Astrocyte (in vitro differentiated cells and primary cell): Measurements from ENCODE around the gene ARSG. TPM values are rescaled to one million over a fixed set of nuclear protein-coding genes. Genes with fewer than 3 reads are reported as not detected.
"Not testable (repeated sequence)": the region's sequence is repeated elsewhere in the genome, so short reads cannot be mapped to it uniquely, and the experiment has no call there.

Source experiments
- DNase-seq: peaks from one replicate; pipeline ENCODE4 v3.0.0-alpha.2; 2010; ENCODE audit warnings: low read depth
- FAIRE-seq: peaks from 2 replicates; lab custom pipeline; 2011; peaks lifted over from hg19 to GRCh38; lab: Jason Lieb, UNC
- H2AFZ ChIP-seq: 2 replicates; pipeline ENCODE4 v1.6.0; 2012; ENCODE audit warnings: low read depth, low read length, inconsistent platforms
- H3K27ac ChIP-seq: 2 replicates; pipeline ENCODE4 v1.5.1; 2011; ENCODE audit warnings: low read depth, low read length, inconsistent platforms
- H3K27me3 ChIP-seq: 2 replicates; pipeline ENCODE4 v1.6.0; 2011; ENCODE audit warnings: low read length, inconsistent platforms; ENCODE audit not compliant: insufficient read depth
- H3K36me3 ChIP-seq: 2 replicates; pipeline ENCODE4 v1.5.1; 2011; ENCODE audit warnings: low read length, inconsistent platforms; ENCODE audit not compliant: insufficient read depth
- H3K4me1 ChIP-seq: 2 replicates; pipeline ENCODE4 v1.5.1; 2011; ENCODE audit warnings: low read length, inconsistent platforms; ENCODE audit not compliant: insufficient read depth
- H3K4me2 ChIP-seq: 2 replicates; pipeline ENCODE4 v1.6.0; 2012; ENCODE audit warnings: low read length, inconsistent platforms
- H3K4me3 ChIP-seq: 2 replicates; pipeline ENCODE4 v1.5.1; 2011; ENCODE audit warnings: low read depth, mild to moderate bottlenecking, low read length, inconsistent platforms; ENCODE audit not compliant: insufficient read depth
- H3K79me2 ChIP-seq: 2 replicates; pipeline ENCODE4 v1.6.0; 2012; ENCODE audit warnings: mild to moderate bottlenecking, low read length, inconsistent platforms; ENCODE audit not compliant: insufficient read depth
- H3K9ac ChIP-seq: 2 replicates; pipeline ENCODE4 v1.6.0; 2012; ENCODE audit warnings: mild to moderate bottlenecking, low read length, inconsistent platforms
- H3K9me3 ChIP-seq: 2 replicates; pipeline ENCODE4 v1.5.1; 2012; ENCODE audit warnings: low read depth, mild to moderate bottlenecking, low read length, inconsistent platforms; ENCODE audit not compliant: insufficient read depth
- H4K20me1 ChIP-seq: 2 replicates; pipeline ENCODE4 v1.6.0; 2012; ENCODE audit warnings: low read length, inconsistent platforms; ENCODE audit not compliant: insufficient read depth
- H3K27ac Mint-ChIP-seq: one replicate; pipeline ENCODE4 v1.8.0; 2021; ENCODE audit warnings: mild to moderate bottlenecking, mixed read lengths; ENCODE audit not compliant: unreplicated experiment
- H3K27me3 Mint-ChIP-seq: one replicate; pipeline ENCODE4 v1.8.0; 2021; ENCODE audit warnings: low read depth, mixed read lengths; ENCODE audit not compliant: unreplicated experiment
- H3K36me3 Mint-ChIP-seq: one replicate; pipeline ENCODE4 v1.8.0; 2021; ENCODE audit warnings: low read depth, mixed read lengths; ENCODE audit not compliant: unreplicated experiment
- H3K4me1 Mint-ChIP-seq: one replicate; pipeline ENCODE4 v1.8.0; 2021; ENCODE audit warnings: low read depth, mixed read lengths; ENCODE audit not compliant: unreplicated experiment
- H3K4me3 Mint-ChIP-seq: one replicate; pipeline ENCODE4 v1.8.0; 2021; ENCODE audit warnings: mild to moderate bottlenecking, moderate library complexity, mixed read lengths; ENCODE audit not compliant: unreplicated experiment
- H3K9me3 Mint-ChIP-seq: one replicate; pipeline ENCODE4 v1.8.0; 2021; ENCODE audit warnings: mild to moderate bottlenecking, mixed read lengths; ENCODE audit not compliant: unreplicated experiment
- CTCF ChIP-seq: IDR thresholded peaks from 2 replicates; pipeline ENCODE4 v1.5.1; 2011; ENCODE audit warnings: low read depth, mild to moderate bottlenecking, inconsistent platforms, low read length, moderate library complexity; ENCODE audit not compliant: insufficient read depth
- EZH2 ChIP-seq: IDR thresholded peaks from 2 replicates; pipeline ENCODE4 v1.6.1; 2012; ENCODE audit warnings: mild to moderate bottlenecking, low read length, inconsistent platforms; ENCODE audit not compliant: insufficient read depth
- total RNA-seq: library from RNA; stranded (reverse); gene quantifications from 2 replicates; pipeline ENCODE4 v1.2.1, GENCODE V29; 2021

The ARSG gene
- total RNA-seq, 1 donor from 2014 or later = 2.6 TPM

DNA sequence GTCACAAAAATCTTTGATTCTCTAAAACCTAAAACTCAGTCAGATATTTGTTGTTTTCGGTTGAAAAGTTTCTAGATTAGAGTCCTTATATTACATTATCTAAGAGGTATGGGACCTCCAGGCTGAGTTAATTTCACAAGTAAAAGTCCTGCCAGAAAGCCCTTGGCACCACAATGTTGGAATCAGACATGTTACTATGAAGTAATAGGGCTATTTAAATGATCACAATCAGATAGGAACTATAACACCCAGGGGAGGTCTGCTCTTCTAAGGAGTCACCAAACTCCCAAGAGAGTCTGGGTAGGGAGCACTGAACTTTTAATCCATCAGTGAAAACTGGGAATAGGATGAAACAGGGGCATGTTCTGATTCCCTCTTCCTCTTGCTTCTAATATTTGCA, 111.8 kb downstream of the ARSG start:
- H3K4me3 Mint-ChIP-seq = no peak overlapping the region

DNA sequence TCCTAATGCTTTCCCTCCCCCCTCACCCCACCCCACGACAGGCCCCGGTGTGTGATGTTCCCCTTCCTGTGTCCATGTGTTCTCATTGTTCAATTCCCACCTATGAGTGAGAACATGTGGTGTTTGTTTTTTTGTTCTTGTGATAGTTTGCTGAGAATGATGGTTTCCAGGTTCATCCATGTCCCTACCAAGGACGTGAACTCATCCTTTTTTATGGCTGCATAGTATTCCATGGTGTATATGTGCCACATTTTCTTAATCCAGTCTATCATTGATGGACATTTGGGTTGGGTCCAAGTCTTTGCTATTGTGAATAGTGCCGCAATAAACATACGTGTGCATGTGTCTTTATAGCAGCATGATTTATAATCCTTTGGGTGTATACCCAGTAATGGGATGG, 112.5 kb downstream of the ARSG start:
- H3K4me2 ChIP-seq, H3K9ac ChIP-seq, H3K9me3 ChIP-seq, H3K27ac ChIP-seq, H4K20me1 ChIP-seq, H2AFZ ChIP-seq, H3K27ac Mint-ChIP-seq, H3K79me2 ChIP-seq, H3K4me3 Mint-ChIP-seq, H3K36me3 ChIP-seq, DNase-seq, H3K4me3 ChIP-seq, H3K27me3 Mint-ChIP-seq, H3K36me3 Mint-ChIP-seq, FAIRE-seq, H3K27me3 ChIP-seq, H3K9me3 Mint-ChIP-seq: not testable (repeated sequence)
- H3K4me1 ChIP-seq = peaks cover 17% of the 10 kb centered on the region
- H3K4me1 Mint-ChIP-seq = peaks cover 13% of the 10 kb centered on the region

More for the DNA sequence above, 111.8 kb downstream of the ARSG start:
- H3K9me3 ChIP-seq = peaks cover 3% of the 10 kb centered on the region
- no peak overlapping the region for H3K4me2 ChIP-seq
- H3K27me3 ChIP-seq = no peaks in the 10 kb centered on the region
- no peak for TF ChIP-seq EZH2
- TF ChIP-seq CTCF = no peak
- Mint-ChIP-seq H3K27ac (no peak overlapping the region), H3K4me1 (peaks cover 16% of the 10 kb centered on the region), H3K9me3 (peaks cover 9% of the 10 kb centered on the region), H3K27me3 (no peaks in the 10 kb centered on the region), H3K36me3 (peaks cover 4% of the 10 kb centered on the region)
- H3K36me3 ChIP-seq = no peaks in the 10 kb centered on the region
- no peaks in the 10 kb centered on the region for H4K20me1 ChIP-seq
- H3K9ac ChIP-seq = no peak overlapping the region
- H3K27ac ChIP-seq = no peak overlapping the region
- no peaks in the 10 kb centered on the region for H3K79me2 ChIP-seq
- DNase-seq = no peak
- no peak overlapping the region for H3K4me3 ChIP-seq
- no peak for FAIRE-seq
- peaks cover 19% of the 10 kb centered on the region for H3K4me1 ChIP-seq
- H2AFZ ChIP-seq = no peak overlapping the region

GRCh38 chr17:68407656-68408055, 116.4 kb downstream of the ARSG start:
- H3K79me2 ChIP-seq, H3K4me3 ChIP-seq, H3K9me3 ChIP-seq, H4K20me1 ChIP-seq, H3K27me3 Mint-ChIP-seq, H3K36me3 Mint-ChIP-seq, H3K9me3 Mint-ChIP-seq, H3K4me3 Mint-ChIP-seq, DNase-seq, H3K27ac ChIP-seq, H3K9ac ChIP-seq, H3K27me3 ChIP-seq, H2AFZ ChIP-seq, H3K27ac Mint-ChIP-seq, H3K4me1 Mint-ChIP-seq, H3K4me1 ChIP-seq, H3K36me3 ChIP-seq, FAIRE-seq, H3K4me2 ChIP-seq: not testable (repeated sequence)

DNA sequence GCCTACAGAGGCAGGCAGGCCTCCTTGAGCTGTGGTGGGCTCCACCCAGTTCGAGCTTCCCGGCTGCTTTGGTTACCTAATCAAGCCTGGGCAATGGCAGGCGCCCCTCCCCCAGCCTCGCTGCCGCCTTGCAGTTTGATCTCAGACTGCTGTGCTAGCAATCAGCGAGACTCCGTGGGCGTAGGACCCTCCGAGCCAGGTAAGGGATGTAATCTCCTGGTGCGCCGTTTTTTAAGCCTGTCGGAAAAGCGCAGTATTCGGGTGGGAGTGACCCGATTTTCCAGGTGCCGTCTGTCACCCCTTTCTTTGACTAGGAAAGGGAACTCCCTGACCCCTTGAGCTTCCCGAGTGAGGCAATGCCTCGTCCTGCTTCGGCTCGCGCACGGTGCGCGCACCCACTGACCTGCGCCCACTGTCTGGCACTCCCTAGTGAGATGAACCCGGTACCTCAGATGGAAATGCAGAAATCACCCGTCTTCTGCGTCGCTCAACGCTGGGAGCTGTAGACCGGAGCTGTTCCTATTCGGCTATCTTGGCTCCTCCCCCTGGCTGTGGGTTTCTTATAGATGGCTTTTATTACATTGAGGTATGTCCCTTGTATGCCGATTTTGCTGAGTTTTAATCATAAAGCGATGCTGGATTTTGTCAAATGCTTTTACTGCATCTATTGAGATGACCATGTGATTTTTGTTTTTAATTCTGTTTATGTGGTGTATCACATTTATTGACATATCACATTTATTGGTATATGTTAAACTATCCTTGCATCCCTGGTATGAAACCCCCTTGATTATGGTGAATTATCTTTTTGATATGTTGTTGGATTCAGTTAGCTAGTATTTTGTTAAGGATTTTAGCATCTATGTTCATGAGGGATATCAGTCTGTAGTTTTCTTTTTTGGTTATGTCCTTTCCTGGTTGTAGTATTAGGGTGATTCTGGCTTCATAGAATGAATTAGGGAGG, 122.6 kb downstream of the ARSG start:
- not testable (repeated sequence) for DNase-seq, H3K36me3 ChIP-seq, H3K9me3 ChIP-seq, H3K27me3 Mint-ChIP-seq, H4K20me1 ChIP-seq, H3K27me3 ChIP-seq, H3K9ac ChIP-seq, H3K4me1 Mint-ChIP-seq, H3K79me2 ChIP-seq, H2AFZ ChIP-seq, H3K27ac ChIP-seq, H3K4me3 ChIP-seq, H3K27ac Mint-ChIP-seq, H3K4me1 ChIP-seq, H3K36me3 Mint-ChIP-seq, FAIRE-seq
- Mint-ChIP-seq H3K9me3 (peaks cover 22% of the 10 kb centered on the region), H3K4me3 (peak overlapping the region; percentile 82)
- H3K4me2 ChIP-seq = peak overlapping the region; percentile 48

DNA sequence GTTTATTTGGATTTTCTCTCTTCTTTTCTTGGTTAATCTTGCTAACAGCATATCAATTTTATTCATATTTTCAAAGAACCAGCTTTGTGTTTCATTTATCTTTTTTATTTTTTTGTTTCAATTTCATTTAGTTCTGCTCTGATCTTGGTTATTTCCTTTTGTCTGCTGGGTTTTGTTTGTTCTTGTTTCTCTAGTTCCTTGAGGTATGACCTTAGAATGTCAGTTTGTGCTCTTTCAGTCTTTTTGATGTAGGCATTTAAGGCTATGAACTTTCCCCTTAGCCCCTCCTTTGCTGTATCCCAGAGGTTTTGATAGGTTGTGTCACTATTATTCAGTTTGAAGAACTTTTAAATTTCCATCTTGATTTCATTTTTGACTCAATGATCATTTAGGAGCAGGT, 123.6 kb downstream of the ARSG start:
- H3K4me3 ChIP-seq, H3K4me3 Mint-ChIP-seq, H3K36me3 ChIP-seq, H3K27me3 ChIP-seq, H3K9ac ChIP-seq, H2AFZ ChIP-seq, H3K79me2 ChIP-seq, H3K9me3 ChIP-seq, H3K4me1 ChIP-seq, H3K27ac Mint-ChIP-seq, FAIRE-seq, H4K20me1 ChIP-seq, H3K4me1 Mint-ChIP-seq, DNase-seq, H3K27me3 Mint-ChIP-seq, H3K4me2 ChIP-seq, H3K27ac ChIP-seq: not testable (repeated sequence)
- H3K9me3 Mint-ChIP-seq = peaks cover 28% of the 10 kb centered on the region
- peaks cover 14% of the 10 kb centered on the region for H3K36me3 Mint-ChIP-seq
